ENCODE data around the gene ZGRF1. TPM values are rescaled to one million over a fixed set of nuclear protein-coding genes. Genes with fewer than 3 reads are reported as not detected.

ZGRF1 gene
- polyA plus RNA-seq, 2 of the 4 experiments (the other 2 are of a cell fraction) = 5.4 to 7.4 TPM

GRCh38 chr4:112540695-112541094, 96.0 kb downstream of the ZGRF1 start:
- no peak overlapping the region for H3K4me2 ChIP-seq
- no peaks in the 10 kb centered on the region for H3K9me3 ChIP-seq
- H3K4me1 ChIP-seq = no peaks in the 10 kb centered on the region
- POLR2A ChIA-PET = no interaction called here
- no peak for DNase-seq (ENCODE audit: low read depth in 1 of 2, low spot score in 1 of 2)
- H3K27ac ChIP-seq = no peak overlapping the region
- FAIRE-seq = no peak
- H3K4me3 ChIP-seq = no peak overlapping the region
- CTCF ChIA-PET = no interaction called here
- TF ChIP-seq CTCF (IDR thresholded peaks at IDR 0.05) (no peak), JUNB (IDR thresholded peaks at IDR 0.05) (no peak), REST (IDR thresholded peaks at IDR 0.05) (no peak), KDM5A (IDR thresholded peaks at IDR 0.05) (no peak), NPAS2 (CRISPR knock-in tag; IDR thresholded peaks at IDR 0.05; ENCODE audit: borderline replicate concordance) (no peak), RNF2 (IDR thresholded peaks at IDR 0.05; ENCODE audit: borderline replicate concordance, low read depth) (no peak), RFX5 (IDR thresholded peaks at IDR 0.05) (no peak), KDM1A (IDR thresholded peaks at IDR 0.05; ENCODE audit: low read depth) (no peak), HOXB13 (CRISPR knock-in tag; IDR thresholded peaks at IDR 0.05; ENCODE audit: low read depth) (no peak), PHF8 (IDR thresholded peaks at IDR 0.05; ENCODE audit: borderline replicate concordance, low read depth) (no peak), MAZ (IDR thresholded peaks at IDR 0.05; ENCODE audit: borderline replicate concordance, low read depth, low read length) (no peak), EHF (CRISPR knock-in tag; IDR thresholded peaks at IDR 0.05) (no peak), JUN (IDR thresholded peaks at IDR 0.05) (no peak), ZC3H11A (IDR thresholded peaks at IDR 0.05) (no peak), CHD4 (IDR thresholded peaks at IDR 0.05; ENCODE audit: borderline replicate concordance) (no peak)
- WGBS (ENCODE audit: missing lambda C conversion rate) = 89% methylated on average over 1 of the region's 1 CpG
- ATAC-seq = no peak

- ChIA-PET CTCF (interaction anchor here (0.6 kb wide), 1 partner anchor 12 kb away, joined by 3 read pairs; no protein-coding TSS in a partner anchor), POLR2A (no interaction called here)
- Histone ChIP-seq H3K27ac (no peak overlapping the region), H3K4me3 (no peak overlapping the region), H3K4me1 (no peaks in the 10 kb centered on the region), H3K4me2 (no peak overlapping the region), H3K9me3 (no peaks in the 10 kb centered on the region)
- 83% methylated on average over 2 of the region's 2 CpGs for WGBS (ENCODE audit: missing lambda C conversion rate)
- no peak for ATAC-seq
- no peak for FAIRE-seq
- no peak for DNase-seq (ENCODE audit: low read depth in 1 of 2, low spot score in 1 of 2)
- TF ChIP-seq FOSL2 (IDR thresholded peaks at IDR 0.05) = no peak
- no peak for TF ChIP-seq FOSL2 (CRISPR knock-in tag; IDR thresholded peaks at IDR 0.05)
- no peak for TF ChIP-seq RNF2 (IDR thresholded peaks at IDR 0.05; ENCODE audit: borderline replicate concordance, low read depth)
- TF ChIP-seq POLR2AphosphoS2 (conservative IDR thresholded peaks at IDR 0.05; ENCODE audit: low read length) = no peak
- no peak for TF ChIP-seq CHD2 (IDR thresholded peaks at IDR 0.05; ENCODE audit: low read length, partially characterized antibody)
- no peak for TF ChIP-seq CEBPB (IDR thresholded peaks at IDR 0.05)
- no peak for TF ChIP-seq SMC3 (IDR thresholded peaks at IDR 0.05)
- no peak for TF ChIP-seq BCL3 (IDR thresholded peaks at IDR 0.05)
- no peak for TF ChIP-seq HMGXB4 (CRISPR knock-in tag; IDR thresholded peaks at IDR 0.05; ENCODE audit: borderline replicate concordance)
- no peak for TF ChIP-seq EHF (CRISPR knock-in tag; IDR thresholded peaks at IDR 0.05)
- no peak for TF ChIP-seq KDM1A (IDR thresholded peaks at IDR 0.05; ENCODE audit: low read depth)
- TF ChIP-seq HOXA7 (CRISPR knock-in tag; IDR thresholded peaks at IDR 0.05) = no peak
- no peak for TF ChIP-seq KDM5A (IDR thresholded peaks at IDR 0.05)
- no peak for TF ChIP-seq USF2 (IDR thresholded peaks at IDR 0.05)
- TF ChIP-seq POLR2A (IDR thresholded peaks at IDR 0.05; ENCODE audit: low read length) = no peak
- no peak for TF ChIP-seq RCOR1 (IDR thresholded peaks at IDR 0.05; ENCODE audit: low read depth, low read length)
- no peak for TF ChIP-seq CTCF (IDR thresholded peaks at IDR 0.05)
Observed at GRCh38 chr4:112536123-112536522, 100.6 kb downstream of the ZGRF1 start.

All from A549 (cell line).